ENCODE data around the gene PLBD1.

PLBD1 gene

DNA sequence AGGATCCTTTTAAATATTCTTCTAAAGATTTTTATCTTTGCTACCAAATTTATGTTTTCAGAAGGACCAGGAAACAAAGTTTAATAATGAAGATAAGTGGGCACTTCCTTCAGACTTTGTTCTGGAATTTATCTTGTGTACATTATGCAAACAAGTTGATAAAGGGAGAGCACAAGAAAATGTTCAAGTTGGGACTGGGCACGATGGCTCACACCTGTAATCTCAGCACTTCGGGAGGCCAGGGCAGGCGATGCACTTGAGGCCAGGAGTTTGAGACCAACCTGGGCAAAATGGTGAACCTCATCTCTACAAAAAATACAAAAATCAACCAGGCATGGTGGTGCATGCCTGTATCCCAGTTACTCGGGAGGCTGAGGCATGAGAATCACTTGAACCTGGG, 4.6 kb downstream of the PLBD1 start:
- no peak for DNase-seq

DNA sequence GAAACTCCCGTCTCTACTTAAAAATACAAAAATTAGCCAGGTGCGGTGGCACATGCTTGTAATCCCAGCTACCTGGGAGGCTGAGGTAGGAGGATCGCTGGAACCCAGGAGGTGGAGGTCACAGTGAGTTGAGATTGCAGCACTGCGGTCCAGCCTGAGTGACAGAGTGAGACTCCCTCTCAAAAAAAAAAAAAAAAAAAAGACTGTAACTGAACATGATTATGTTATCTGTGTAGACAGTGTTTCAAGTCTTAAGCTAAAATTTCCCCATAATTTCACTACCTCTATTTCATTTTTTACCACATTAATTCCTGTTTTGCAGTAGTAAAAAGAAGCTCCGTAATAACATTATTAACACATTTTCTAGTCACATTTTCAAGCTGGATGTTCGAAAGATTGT, 5.4 kb downstream of the PLBD1 start:
- no peak for DNase-seq

GRCh38 chr12:14561677-14562238, 5.9 kb downstream of the PLBD1 start:
- no peak for DNase-seq

GRCh38 chr12:14560904-14561574, 6.6 kb downstream of the PLBD1 start:
- DNase-seq, result no peak

DNA sequence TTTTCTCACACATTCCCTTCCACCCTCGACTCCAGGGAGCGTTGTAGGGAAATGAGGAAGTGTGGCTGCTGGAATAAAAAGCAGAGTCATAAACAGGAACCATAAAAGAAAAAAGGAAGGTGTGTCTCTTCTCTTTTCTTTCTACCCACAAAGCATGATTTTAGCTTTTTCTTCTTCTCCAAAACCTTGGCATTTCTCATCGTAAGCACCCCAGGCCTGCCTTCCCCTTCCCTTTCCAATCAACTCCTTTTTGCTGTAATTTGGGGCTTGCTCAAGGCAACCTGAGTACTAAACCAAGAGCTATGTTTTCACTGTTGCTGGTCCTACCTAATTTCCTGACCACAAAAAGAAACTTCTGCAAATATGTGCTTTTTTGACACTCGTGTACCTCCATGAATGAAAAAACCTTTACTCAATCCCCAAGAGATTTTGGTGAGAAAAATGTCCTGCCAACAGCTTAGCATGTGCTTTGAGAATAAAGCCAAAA, 9.2 kb downstream of the PLBD1 start:
- DNase-seq, result no peak

DNA sequence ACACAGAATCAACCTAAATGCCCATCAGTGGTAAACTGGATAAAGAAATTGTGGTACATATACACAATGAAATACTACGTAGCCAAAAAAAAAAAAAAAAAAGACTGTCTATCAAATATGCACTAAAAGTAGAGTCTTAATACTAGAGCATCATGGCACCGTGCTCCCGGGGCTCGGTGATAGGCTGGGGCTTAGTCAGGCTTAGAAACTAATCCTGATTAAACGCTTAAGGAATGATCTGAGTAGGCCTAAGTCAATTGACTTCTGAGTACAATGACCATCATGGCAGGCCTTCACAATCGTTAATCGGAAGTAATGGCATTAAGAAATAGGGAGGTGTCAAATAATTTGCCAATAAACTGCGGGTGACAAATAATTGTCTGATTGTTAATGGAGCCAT, 9.7 kb downstream of the PLBD1 start:
- no peak for DNase-seq

DNA sequence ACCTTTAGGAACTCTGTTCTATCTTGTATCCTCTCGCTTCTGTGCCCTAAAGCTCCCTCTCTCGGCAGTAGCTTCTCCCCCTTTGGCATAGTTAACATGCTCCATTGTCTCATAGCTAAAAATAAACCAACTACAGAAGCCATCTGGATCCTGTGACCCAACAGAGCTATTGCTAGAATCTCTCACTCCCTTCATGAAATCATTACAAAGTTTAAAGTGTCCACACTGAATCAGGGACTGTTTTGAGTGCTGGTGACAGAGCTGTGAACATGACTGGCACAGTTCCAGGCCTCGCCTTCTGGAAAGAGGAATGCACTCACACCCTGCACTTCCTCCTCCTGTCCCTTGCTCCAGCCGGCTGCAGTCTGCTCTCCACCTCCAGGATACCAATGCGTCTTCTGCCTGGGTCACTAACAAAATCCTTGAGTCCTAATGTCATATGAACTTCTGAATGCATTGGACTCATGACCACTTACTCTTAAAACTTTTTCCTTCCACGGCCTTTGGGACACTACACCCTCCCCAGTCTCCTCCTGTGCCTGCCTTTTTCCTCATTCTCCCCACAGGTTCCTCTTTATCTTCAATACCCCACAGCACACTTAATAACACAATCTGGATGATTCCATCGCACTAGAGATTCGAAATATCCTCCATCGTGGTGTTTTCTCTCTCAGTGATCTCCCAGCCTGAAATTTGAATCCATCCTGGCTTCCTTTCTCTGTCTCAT, 13.2 kb downstream of the PLBD1 start:
- DNase-seq, result no peak

DNA sequence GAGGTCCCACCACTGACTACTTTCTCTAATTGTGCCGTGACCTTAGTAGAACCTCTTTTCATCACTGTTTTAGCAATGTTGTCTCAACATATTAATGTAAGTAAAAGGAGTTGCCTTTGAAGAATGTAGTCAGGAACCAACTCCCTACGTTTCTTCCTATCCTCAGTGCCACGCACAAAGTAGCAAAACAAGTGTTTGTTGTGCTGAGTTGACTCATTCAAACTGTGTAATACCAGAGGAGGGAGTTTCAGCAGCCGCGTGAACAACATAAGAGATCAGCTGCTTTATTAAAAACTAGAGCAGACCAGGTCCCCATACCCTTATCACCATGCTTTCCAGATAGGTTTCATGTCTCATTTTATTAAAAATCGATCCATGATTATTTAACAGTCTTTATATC, 19.1 kb downstream of the PLBD1 start:
- no peak for DNase-seq

GRCh38 chr12:14547571-14547970, 20.1 kb downstream of the PLBD1 start:
- no peak for DNase-seq

GRCh38 chr12:14545144-14546124, 22.2 kb downstream of the PLBD1 start:
- DNase-seq, result no peak

GRCh38 chr12:14540801-14541462, 26.8 kb downstream of the PLBD1 start:
- DNase-seq, result no peak

- no peak for DNase-seq
Measured at GRCh38 chr12:14537088-14537487, 30.6 kb downstream of the PLBD1 start.

DNA sequence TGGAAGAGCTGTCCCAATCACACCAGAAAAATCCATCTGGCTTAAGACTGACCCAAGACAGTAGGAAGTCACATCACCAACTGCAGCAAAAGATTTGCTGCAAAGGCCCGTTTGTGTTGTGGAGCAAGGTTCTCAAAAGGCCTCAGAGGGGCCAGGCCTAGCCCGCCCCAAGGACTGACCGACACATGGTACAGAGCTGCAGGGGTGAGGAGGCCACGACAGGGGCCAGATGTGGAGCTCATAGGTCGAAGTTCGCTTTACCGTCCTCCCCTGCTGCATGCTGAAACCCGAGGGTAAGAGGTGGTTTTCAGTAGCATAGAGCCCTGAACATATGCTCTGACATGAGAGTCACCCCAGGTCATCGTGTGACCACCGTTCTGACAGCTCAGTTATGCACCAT, 35.5 kb downstream of the PLBD1 start:
- no peak for DNase-seq

- no peak for DNase-seq
Measured at GRCh38 chr12:14525964-14526363, 41.7 kb downstream of the PLBD1 start.

GRCh38 chr12:14521822-14522221, 45.9 kb downstream of the PLBD1 start:
- no peak for DNase-seq

GRCh38 chr12:14514946-14515345, 52.7 kb downstream of the PLBD1 start:
- DNase-seq, result no peak

DNA sequence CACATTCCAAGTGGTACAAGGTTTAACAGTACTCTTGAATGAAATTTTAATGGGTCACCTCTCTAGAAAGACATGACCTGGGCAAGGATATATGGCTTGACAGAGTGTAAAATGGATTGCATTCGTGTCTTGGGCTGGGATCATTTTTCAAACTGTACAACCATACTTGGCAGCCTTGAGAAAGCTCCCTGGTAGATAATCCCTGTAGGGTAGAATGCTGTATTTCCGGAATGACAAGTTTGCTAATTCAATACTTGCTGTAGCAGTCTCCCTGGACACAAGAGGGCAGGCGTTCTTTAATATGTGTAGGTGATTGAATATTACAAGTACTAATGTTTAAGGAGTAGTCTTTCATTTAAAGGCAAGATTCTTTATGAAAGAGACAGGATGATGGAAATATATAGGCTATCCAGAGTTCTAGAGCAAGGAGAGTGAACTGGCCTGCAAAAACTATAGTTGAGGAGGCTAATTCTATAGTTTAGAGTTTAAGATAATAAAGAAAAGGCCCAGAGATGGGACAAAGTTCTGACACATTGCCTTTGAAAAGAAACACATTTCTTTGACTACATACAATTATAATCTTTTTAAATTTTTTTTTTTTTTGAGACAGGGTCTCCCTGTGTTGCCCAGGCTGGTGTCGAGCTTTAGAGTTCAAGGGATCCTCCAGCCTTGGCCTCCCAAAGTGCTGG, 53.4 kb downstream of the PLBD1 start:
- DNase-seq, result no peak

- no peak for DNase-seq
Measured at GRCh38 chr12:14510574-14510973, 57.1 kb downstream of the PLBD1 start.

GRCh38 chr12:14505626-14506596, 61.8 kb downstream of the PLBD1 start:
- no peak for DNase-seq

GRCh38 chr12:14495326-14495725, 72.4 kb downstream of the PLBD1 start:
- DNase-seq, result no peak

DNA sequence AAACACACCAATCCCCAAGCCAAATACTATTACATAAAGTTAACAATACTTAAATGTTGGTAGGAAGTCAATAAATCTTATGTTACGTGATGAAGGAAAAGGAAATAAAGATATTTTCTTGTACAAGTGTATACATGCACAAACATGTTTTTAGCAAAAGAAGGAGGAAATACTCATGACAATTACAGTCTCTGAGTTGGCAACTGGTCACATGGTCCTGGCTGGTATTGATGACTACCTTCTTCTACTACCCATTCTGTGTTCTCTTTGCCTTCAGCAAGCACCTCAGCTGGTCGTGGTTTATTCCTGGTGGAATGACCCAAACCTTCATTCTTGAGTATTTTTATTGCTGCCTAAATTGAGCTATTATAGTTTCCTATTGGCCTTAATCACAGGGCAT, 84.8 kb downstream of the PLBD1 start:
- DNase-seq, result no peak
